Right ventricle myocardium inferior (tissue), 1 donor: ENCODE data around the gene RAB38. TPM values are rescaled to one million over a fixed set of nuclear protein-coding genes. Genes with fewer than 3 reads are reported as not detected.

ENCODE experiments used
- microRNA-seq: library from miRNA; unstranded; fragments of <30 nt; microRNA quantifications from one replicate; pipeline ENCODE4 v1.2.0, GENCODE V29; 2020
- total RNA-seq: library from RNA; stranded (reverse); fragmentation: NEBNext Ultra II Directional; extraction: Animal tissue kit (Norgen Biotek cat#: 25700); gene quantifications from one replicate; pipeline ENCODE4 v1.2.1, GENCODE V29; 2021
- donor health status: DM: no; HTN: yes; CAD: no; lungs with severe emphysema.

The RAB38 gene
- total RNA-seq, 1 donor from 2014 or later = 0.70 TPM

Small RNAs within 50 kb of the gene (microRNA-seq; reads per million reads assigned to microRNA genes)
- gene MIR3166 = not detected

Other genes starting within 250 kb of the RAB38 start
- gene CTSC, start 162.3 kb upstream of the RAB38 start, total RNA-seq = 34.3 TPM